Measurements from ENCODE around the gene NAALADL2.

Gene NAALADL2

GRCh38 chr3:175260145-175260794 lies 401.1 kb downstream of the NAALADL2 start:
- Histone ChIP-seq H3K4me2 (ENCODE audit: low read depth, low read length, poor library complexity, severe bottlenecking) (no peak overlapping the region), H2AFZ (ENCODE audit: low read depth, low read length, severe bottlenecking) (no peak overlapping the region), H3F3A (ENCODE audit: insufficient read depth) (no peaks in the 10 kb centered on the region), H3K9me3 (ENCODE audit: insufficient read depth, low read length) (no peaks in the 10 kb centered on the region), H3K4me3 (ENCODE audit: insufficient read depth, low read length, poor library complexity, severe bottlenecking) (no peak overlapping the region), H3K36me3 (ENCODE audit: low read length) (no peaks in the 10 kb centered on the region), H4K20me1 (ENCODE audit: low read depth, low read length) (no peaks in the 10 kb centered on the region), H3K79me2 (ENCODE audit: insufficient read depth, low read length) (no peaks in the 10 kb centered on the region), H3K27ac (ENCODE audit: low read depth, low read length) (no peak overlapping the region), H3K27me3 (ENCODE audit: low read length) (no peaks in the 10 kb centered on the region), H3K9ac (ENCODE audit: low read length) (no peak overlapping the region), H3K9me2 (replicated peaks; ENCODE audit: insufficient read depth, low read length) (no peaks in the 10 kb centered on the region)
- no peak for TF ChIP-seq EZH2phosphoT487 (conservative IDR thresholded peaks at IDR 0.05; ENCODE audit: low read length)
- TF ChIP-seq CTCF (IDR thresholded peaks at IDR 0.05; ENCODE audit: insufficient read depth, low read length, poor library complexity, severe bottlenecking), result no peak

- Histone ChIP-seq H3F3A (ENCODE audit: insufficient read depth) (no peaks in the 10 kb centered on the region), H3K9ac (ENCODE audit: low read length) (no peak overlapping the region), H3K79me2 (ENCODE audit: insufficient read depth, low read length) (no peaks in the 10 kb centered on the region), H3K9me2 (replicated peaks; ENCODE audit: insufficient read depth, low read length) (no peaks in the 10 kb centered on the region), H3K4me2 (ENCODE audit: low read depth, low read length, poor library complexity, severe bottlenecking) (no peak overlapping the region), H3K27ac (ENCODE audit: low read depth, low read length) (no peak overlapping the region), H3K4me3 (ENCODE audit: insufficient read depth, low read length, poor library complexity, severe bottlenecking) (no peak overlapping the region), H4K20me1 (ENCODE audit: low read depth, low read length) (no peaks in the 10 kb centered on the region), H3K36me3 (ENCODE audit: low read length) (no peaks in the 10 kb centered on the region), H3K9me3 (ENCODE audit: insufficient read depth, low read length) (no peaks in the 10 kb centered on the region), H2AFZ (ENCODE audit: low read depth, low read length, severe bottlenecking) (no peak overlapping the region), H3K27me3 (ENCODE audit: low read length) (no peaks in the 10 kb centered on the region)
- TF ChIP-seq EZH2phosphoT487 (conservative IDR thresholded peaks at IDR 0.05; ENCODE audit: low read length), result no peak
- no peak for TF ChIP-seq CTCF (IDR thresholded peaks at IDR 0.05; ENCODE audit: insufficient read depth, low read length, poor library complexity, severe bottlenecking)
Measured at GRCh38 chr3:175266478-175266877, 407.3 kb downstream of the NAALADL2 start.

GRCh38 chr3:175267121-175267531 lies 408.0 kb downstream of the NAALADL2 start:
- Histone ChIP-seq H3K9me3 (ENCODE audit: insufficient read depth, low read length) (no peaks in the 10 kb centered on the region), H2AFZ (ENCODE audit: low read depth, low read length, severe bottlenecking) (no peak overlapping the region), H3F3A (ENCODE audit: insufficient read depth) (no peaks in the 10 kb centered on the region), H3K79me2 (ENCODE audit: insufficient read depth, low read length) (no peaks in the 10 kb centered on the region), H3K4me2 (ENCODE audit: low read depth, low read length, poor library complexity, severe bottlenecking) (no peak overlapping the region), H3K36me3 (ENCODE audit: low read length) (no peaks in the 10 kb centered on the region), H3K9ac (ENCODE audit: low read length) (no peak overlapping the region), H3K27me3 (ENCODE audit: low read length) (no peaks in the 10 kb centered on the region), H3K4me3 (ENCODE audit: insufficient read depth, low read length, poor library complexity, severe bottlenecking) (no peak overlapping the region), H3K27ac (ENCODE audit: low read depth, low read length) (no peak overlapping the region), H3K9me2 (replicated peaks; ENCODE audit: insufficient read depth, low read length) (no peaks in the 10 kb centered on the region), H4K20me1 (ENCODE audit: low read depth, low read length) (no peaks in the 10 kb centered on the region)
- TF ChIP-seq EZH2phosphoT487 (conservative IDR thresholded peaks at IDR 0.05; ENCODE audit: low read length), result no peak
- no peak for TF ChIP-seq CTCF (IDR thresholded peaks at IDR 0.05; ENCODE audit: insufficient read depth, low read length, poor library complexity, severe bottlenecking)
